ENCODE data around the gene IL16. TPM values are rescaled to one million over a fixed set of nuclear protein-coding genes. Genes with fewer than 3 reads are reported as not detected.
A peak's percentile ranks its signal among the peaks of the same experiment; 100 is the strongest.
"Not testable (repeated sequence)": the region's sequence is repeated elsewhere in the genome, so short reads cannot be mapped to it uniquely, and the experiment has no call there.

IL16 gene
- polyA plus RNA-seq, 1 experiment, result 0.01 TPM

DNA sequence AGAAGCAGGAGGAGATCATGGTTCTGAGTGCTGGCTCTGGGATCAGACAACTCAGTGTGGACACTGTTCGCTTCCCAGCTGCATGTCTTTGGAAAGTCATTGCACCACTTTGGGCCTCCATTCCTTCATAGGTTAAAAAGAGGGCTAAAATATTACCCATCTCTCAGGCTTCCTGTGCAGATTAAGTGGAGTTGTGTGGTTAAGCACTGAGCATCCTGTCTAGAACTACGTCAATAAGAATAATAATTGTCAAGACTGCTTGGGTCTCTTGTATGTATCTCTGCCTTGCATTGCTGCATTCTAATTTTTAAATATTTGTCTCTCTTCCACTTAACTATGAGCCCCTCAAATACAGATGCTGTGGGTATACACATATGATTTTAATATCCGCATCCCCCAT, 40.4 kb upstream of the IL16 start:
- no peaks in the 10 kb centered on the region for H3K36me3 ChIP-seq (ENCODE audit: control insufficient read depth, insufficient read depth, low read length)
- TF ChIP-seq, protein P1, sequence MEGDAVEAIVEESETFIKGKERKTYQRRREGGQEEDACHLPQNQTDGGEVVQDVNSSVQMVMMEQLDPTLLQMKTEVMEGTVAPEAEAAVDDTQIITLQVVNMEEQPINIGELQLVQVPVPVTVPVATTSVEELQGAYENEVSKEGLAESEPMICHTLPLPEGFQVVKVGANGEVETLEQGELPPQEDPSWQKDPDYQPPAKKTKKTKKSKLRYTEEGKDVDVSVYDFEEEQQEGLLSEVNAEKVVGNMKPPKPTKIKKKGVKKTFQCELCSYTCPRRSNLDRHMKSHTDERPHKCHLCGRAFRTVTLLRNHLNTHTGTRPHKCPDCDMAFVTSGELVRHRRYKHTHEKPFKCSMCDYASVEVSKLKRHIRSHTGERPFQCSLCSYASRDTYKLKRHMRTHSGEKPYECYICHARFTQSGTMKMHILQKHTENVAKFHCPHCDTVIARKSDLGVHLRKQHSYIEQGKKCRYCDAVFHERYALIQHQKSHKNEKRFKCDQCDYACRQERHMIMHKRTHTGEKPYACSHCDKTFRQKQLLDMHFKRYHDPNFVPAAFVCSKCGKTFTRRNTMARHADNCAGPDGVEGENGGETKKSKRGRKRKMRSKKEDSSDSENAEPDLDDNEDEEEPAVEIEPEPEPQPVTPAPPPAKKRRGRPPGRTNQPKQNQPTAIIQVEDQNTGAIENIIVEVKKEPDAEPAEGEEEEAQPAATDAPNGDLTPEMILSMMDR (IDR thresholded peaks at IDR 0.05; ENCODE audit: insufficient read depth, low read depth, low read length), result no peak
- H3K27me3 ChIP-seq (ENCODE audit: control insufficient read depth, insufficient read depth, low read length), result no peaks in the 10 kb centered on the region
- no peak overlapping the region for H3K4me3 ChIP-seq (ENCODE audit: low read depth, low read length)
- ChIA-PET CTCF (interaction anchor here (0.6 to 8.1 kb wide), 16 partner anchors 8 to 243 kb away, joined by 3 to 127 read pairs (median 4); partner anchors contain the start of gene STARD5), POLR2A (no interaction called here)
- DNase-seq (ENCODE audit: low read depth), result no peak

DNA sequence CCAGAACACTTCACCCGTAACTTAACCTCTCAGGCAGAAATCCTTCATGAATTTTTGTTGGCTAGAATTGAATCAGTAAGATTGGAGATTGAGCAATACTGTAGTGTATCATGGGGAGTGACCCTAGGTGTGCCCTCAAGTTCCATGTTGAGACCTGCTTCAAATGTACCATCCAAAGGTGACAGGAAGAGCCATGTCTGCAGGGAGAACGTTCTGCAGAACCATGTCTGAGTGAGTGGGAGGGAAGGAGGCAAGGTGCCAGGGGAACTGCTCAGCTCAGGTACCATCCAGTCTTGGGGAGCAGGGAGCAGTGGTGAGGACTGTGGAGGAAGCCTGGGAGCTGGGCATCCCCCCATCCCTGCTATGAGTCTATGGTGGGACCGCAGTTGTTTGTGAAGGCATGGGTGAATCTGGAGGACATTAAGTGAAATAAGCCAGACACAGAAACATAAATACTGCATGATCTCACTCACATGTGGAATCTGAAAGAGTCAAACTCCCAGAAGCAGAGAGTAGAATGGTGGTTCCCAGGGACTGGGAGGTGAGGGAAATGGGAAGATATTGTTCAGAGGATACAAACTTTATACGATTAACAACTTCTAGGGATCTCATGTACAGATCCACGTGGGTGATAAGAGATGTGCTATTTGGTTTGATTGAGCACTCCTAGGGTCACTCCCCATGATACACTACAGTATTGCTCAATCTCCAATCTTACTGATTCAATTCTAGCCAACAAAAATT, 39.3 kb upstream of the IL16 start:
- POLR2A ChIA-PET, result no interaction called here
- Histone ChIP-seq H3K27me3 (ENCODE audit: control insufficient read depth, insufficient read depth, low read length) (no peaks in the 10 kb centered on the region), H3K4me3 (ENCODE audit: low read depth, low read length) (no peak overlapping the region), H3K36me3 (ENCODE audit: control insufficient read depth, insufficient read depth, low read length) (no peaks in the 10 kb centered on the region)
- CTCF ChIA-PET, result interaction anchor here (1.6 to 8.1 kb wide), 6 partner anchors 7 to 115 kb away, joined by 3 to 127 read pairs (median 8); no protein-coding TSS in a partner anchor
- DNase-seq (ENCODE audit: low read depth), result no peak
- TF ChIP-seq, protein P1 (IDR thresholded peaks at IDR 0.05; ENCODE audit: insufficient read depth, low read depth, low read length), result no peak

DNA sequence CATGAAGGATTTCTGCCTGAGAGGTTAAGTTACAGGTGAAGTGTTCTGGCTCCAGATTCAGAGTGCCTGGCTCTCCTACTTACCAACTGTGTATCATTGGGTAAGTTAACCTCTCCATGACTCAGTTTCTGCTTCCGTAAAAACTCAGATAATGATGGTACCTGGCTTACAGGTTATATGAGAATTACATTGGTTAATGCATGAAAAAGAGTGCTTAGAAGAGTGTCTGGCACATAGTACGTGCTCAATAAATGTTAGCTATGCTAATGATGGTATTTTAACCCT, 38.8 kb upstream of the IL16 start:
- Histone ChIP-seq H3K4me3 (ENCODE audit: low read depth, low read length) (no peak overlapping the region), H3K36me3 (ENCODE audit: control insufficient read depth, insufficient read depth, low read length) (no peaks in the 10 kb centered on the region), H3K27me3 (ENCODE audit: control insufficient read depth, insufficient read depth, low read length) (no peaks in the 10 kb centered on the region)
- ChIA-PET CTCF (interaction anchor here (8.1 kb wide), 1 partner anchor 108 kb away, joined by 127 read pairs; no protein-coding TSS in a partner anchor), POLR2A (no interaction called here)
- no peak for DNase-seq (ENCODE audit: low read depth)
- TF ChIP-seq, protein P1 (IDR thresholded peaks at IDR 0.05; ENCODE audit: insufficient read depth, low read depth, low read length), result no peak

DNA sequence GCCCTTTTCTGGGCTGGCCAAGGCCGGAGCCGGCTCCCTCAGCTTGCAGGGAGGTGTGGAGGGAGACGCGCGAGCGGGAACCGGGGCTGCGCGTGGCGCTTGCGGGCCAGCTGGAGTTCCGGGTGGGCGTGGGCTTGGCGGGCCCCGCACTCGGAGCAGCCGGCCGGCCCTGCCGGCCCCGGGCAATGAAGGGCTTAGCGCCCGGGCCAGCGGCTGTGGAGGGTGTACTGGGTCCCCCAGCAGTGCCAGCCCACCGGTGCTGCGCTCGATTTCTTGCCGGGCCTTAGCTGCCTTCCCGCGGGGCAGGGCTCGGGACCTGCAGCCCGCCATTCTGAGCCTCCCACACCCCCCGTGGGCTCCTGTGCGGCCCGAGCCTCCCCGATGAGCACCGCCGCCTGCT, 38.1 kb upstream of the IL16 start:
- DNase-seq (ENCODE audit: low read depth); H3K36me3 ChIP-seq (ENCODE audit: control insufficient read depth, insufficient read depth, low read length); H3K4me3 ChIP-seq (ENCODE audit: low read depth, low read length); POLR2A ChIA-PET; H3K27me3 ChIP-seq (ENCODE audit: control insufficient read depth, insufficient read depth, low read length): not testable (repeated sequence)
- CTCF ChIA-PET, result interaction anchor here (1.0 to 8.1 kb wide), 5 partner anchors 11 to 108 kb away, joined by 3 to 127 read pairs (median 4); no protein-coding TSS in a partner anchor

DNA sequence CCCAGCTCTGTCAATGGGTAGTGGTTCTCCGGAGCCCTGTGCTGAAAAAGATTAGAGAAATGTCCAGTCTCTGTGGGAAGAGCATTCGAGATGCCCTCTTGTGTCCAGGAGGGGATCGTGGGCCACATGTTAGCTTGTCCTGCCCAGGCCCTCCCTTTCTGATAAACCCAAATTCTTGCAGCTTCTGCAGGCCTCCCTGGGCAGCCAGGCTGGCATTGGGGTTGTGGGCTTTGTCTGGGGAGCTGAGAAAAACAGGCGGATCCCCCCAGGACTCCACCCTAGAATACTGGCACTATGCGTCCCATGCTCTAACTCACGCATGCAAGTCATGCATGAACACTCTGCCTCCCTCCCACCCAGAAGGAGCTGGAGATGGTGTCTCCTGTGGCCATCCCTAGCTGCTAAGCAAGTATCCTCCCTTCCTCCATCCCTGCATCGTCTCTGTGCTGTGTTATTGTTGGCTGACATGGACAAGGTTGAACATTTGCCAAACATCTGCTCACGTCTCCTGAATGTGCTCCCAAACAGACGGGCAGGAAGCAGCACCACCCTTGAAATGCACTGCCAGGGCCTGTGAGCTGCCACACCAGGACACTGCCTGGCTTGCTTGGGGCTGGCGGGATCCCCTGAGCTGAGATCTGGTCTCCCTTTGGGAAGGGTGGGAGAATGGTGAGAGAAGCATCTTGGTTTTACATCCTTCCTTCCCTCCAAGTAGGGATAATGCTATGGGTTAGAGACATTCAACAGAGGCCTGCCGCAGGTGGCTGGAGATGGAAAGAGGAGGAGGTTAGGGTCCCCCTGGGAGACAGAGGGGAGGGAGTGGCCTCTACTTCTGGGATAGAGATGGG, 36.1 kb upstream of the IL16 start:
- POLR2A ChIA-PET, result interaction anchor here (0.7 kb wide), 1 partner anchor 154 kb away, joined by 6 read pairs; no protein-coding TSS in a partner anchor
- no peaks in the 10 kb centered on the region for H3K36me3 ChIP-seq (ENCODE audit: control insufficient read depth, insufficient read depth, low read length)
- CTCF ChIA-PET, result interaction anchor here (0.7 to 3.2 kb wide), 7 partner anchors 14 to 742 kb away, joined by 3 to 20 read pairs (median 4); no protein-coding TSS in a partner anchor

More for the DNA sequence above, 36.1 kb upstream of the IL16 start:
- DNase-seq (ENCODE audit: low read depth), result peak; percentile 71
- Histone ChIP-seq H3K4me3 (ENCODE audit: low read depth, low read length) (no peak overlapping the region), H3K27me3 (ENCODE audit: control insufficient read depth, insufficient read depth, low read length) (no peaks in the 10 kb centered on the region)
- TF ChIP-seq, protein P1 (IDR thresholded peaks at IDR 0.05; ENCODE audit: insufficient read depth, low read depth, low read length), result no peak
